ENCODE measurements around the gene CD96. TPM values are rescaled to one million over a fixed set of nuclear protein-coding genes. Genes with fewer than 3 reads are reported as not detected.

The CD96 gene
- total RNA-seq, 1 experiment from 2014 or later, result not detected

DNA sequence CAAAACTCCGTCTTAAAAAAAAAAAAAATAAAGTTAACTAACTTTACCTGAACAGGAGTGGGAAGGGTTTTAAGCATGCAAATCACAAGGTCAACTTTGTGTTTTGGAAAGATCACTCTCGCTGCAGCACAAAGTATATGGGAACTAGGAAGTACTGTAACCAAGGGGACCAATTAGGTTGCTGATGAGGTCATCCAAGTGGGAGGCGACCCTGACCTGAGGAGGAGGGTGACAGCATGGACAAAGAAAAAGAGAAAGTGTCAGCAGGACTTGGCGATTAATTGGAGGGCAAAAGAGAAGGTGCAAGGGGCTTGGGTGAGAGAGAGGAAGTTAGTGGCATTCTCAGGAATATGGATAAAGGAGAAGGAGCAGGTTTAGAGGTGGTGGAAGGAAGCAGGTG lies 142.6 kb downstream of the CD96 start:
- Mint-ChIP-seq H3K27ac (no peak overlapping the region), H3K36me3 (ENCODE audit: insufficient read depth in 1 of 3, low read depth in 3 of 3) (no peaks in the 10 kb centered on the region)
- DNase-seq, result no peak

More for the DNA sequence above, 142.6 kb downstream of the CD96 start:
- H3K79me1 ChIP-seq (ENCODE audit: insufficient read depth, low read depth, low read length, poor library complexity, severe bottlenecking), result no peaks in the 10 kb centered on the region
- H3K9me3 ChIP-seq (ENCODE audit: control insufficient read depth, low read depth, low read length), result no peaks in the 10 kb centered on the region
- H2AK5ac ChIP-seq (ENCODE audit: insufficient read length, low read length), result no peak overlapping the region
- TF ChIP-seq, protein P1, sequence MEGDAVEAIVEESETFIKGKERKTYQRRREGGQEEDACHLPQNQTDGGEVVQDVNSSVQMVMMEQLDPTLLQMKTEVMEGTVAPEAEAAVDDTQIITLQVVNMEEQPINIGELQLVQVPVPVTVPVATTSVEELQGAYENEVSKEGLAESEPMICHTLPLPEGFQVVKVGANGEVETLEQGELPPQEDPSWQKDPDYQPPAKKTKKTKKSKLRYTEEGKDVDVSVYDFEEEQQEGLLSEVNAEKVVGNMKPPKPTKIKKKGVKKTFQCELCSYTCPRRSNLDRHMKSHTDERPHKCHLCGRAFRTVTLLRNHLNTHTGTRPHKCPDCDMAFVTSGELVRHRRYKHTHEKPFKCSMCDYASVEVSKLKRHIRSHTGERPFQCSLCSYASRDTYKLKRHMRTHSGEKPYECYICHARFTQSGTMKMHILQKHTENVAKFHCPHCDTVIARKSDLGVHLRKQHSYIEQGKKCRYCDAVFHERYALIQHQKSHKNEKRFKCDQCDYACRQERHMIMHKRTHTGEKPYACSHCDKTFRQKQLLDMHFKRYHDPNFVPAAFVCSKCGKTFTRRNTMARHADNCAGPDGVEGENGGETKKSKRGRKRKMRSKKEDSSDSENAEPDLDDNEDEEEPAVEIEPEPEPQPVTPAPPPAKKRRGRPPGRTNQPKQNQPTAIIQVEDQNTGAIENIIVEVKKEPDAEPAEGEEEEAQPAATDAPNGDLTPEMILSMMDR (conservative IDR thresholded peaks at IDR 0.05), result no peak
- H3K23ac ChIP-seq (ENCODE audit: insufficient read length, low read depth, low read length), result no peak overlapping the region
- H3K79me2 ChIP-seq (ENCODE audit: insufficient read depth, low read length), result no peaks in the 10 kb centered on the region
- H3K4ac ChIP-seq (ENCODE audit: low read depth, low read length), result no peak overlapping the region
- H2BK120ac ChIP-seq (ENCODE audit: low read depth, low read length, poor library complexity, severe bottlenecking), result no peak overlapping the region
- H3K4me2 ChIP-seq (ENCODE audit: insufficient read depth, insufficient read length, low read length), result no peak overlapping the region
- Mint-ChIP-seq H3K4me3 (no peak overlapping the region), H3K4me1 (peaks cover 11 to 12% of the 10 kb centered on the region in 2 experiments), H3K9me3 (no peaks in the 10 kb centered on the region), H3K27me3 (ENCODE audit: low read depth) (no peaks in the 10 kb centered on the region; the same call in 1 of the 2 replicates)
- no peak overlapping the region for H4K8ac ChIP-seq (replicated peaks; ENCODE audit: insufficient read length, low read depth, low read length)
- H3K56ac ChIP-seq (ENCODE audit: insufficient read length, low read depth, low read length), result no peak overlapping the region
- H4K20me1 ChIP-seq (ENCODE audit: control insufficient read depth, insufficient read depth, insufficient read length), result no peaks in the 10 kb centered on the region
- no peak overlapping the region for H2BK12ac ChIP-seq (ENCODE audit: insufficient read length, low read depth, low read length)
- H3K18ac ChIP-seq (ENCODE audit: insufficient read length, low read depth, low read length), result no peak overlapping the region
- no peak overlapping the region for H2AFZ ChIP-seq (ENCODE audit: low read length)
- H3K27me3 ChIP-seq (ENCODE audit: insufficient read depth, low read length), result no peaks in the 10 kb centered on the region
- H3K14ac ChIP-seq (ENCODE audit: insufficient read depth, low read length), result no peak overlapping the region
- H4K91ac ChIP-seq (ENCODE audit: insufficient read length, low read depth, low read length), result no peak overlapping the region
- no peak overlapping the region for H3T11ph ChIP-seq (ENCODE audit: low read length)
- no peak overlapping the region for H2BK20ac ChIP-seq (ENCODE audit: low read depth, low read length, poor library complexity, severe bottlenecking)
- no peaks in the 10 kb centered on the region for H3K4me1 ChIP-seq (ENCODE audit: insufficient read depth, low read length)
- no peak overlapping the region for H3K9ac ChIP-seq (ENCODE audit: extremely low read depth, insufficient read length, low read length)
- no peak overlapping the region for H4K5ac ChIP-seq (ENCODE audit: insufficient read length, low read depth, low read length)
- no peak overlapping the region for H3K27ac ChIP-seq (ENCODE audit: insufficient read length, low read depth, low read length)
- no peaks in the 10 kb centered on the region for H3K23me2 ChIP-seq (ENCODE audit: insufficient read length, low read depth, low read length, poor library complexity, severe bottlenecking)
- H2BK15ac ChIP-seq (ENCODE audit: low read depth, low read length), result no peak overlapping the region
- H2BK5ac ChIP-seq (ENCODE audit: insufficient read length, low read length), result no peak overlapping the region
- WGBS (ENCODE audit: extremely low coverage, insufficient read length, low lambda C conversion rate), result no CpG with 5 or more reads among the region's 4 CpGs
